ES-I3 (cell line): Measurements from ENCODE around the gene RIMS1.

Experiments used
- H3K36me3 ChIP-seq: 2 replicates; pipeline ENCODE4 v1.6.1; 2013; ENCODE audit warnings: mild to moderate bottlenecking, low read length, control low read depth, moderate library complexity; ENCODE audit not compliant: insufficient read depth
- H3K4me1 ChIP-seq: 2 replicates; pipeline ENCODE4 v1.6.1; 2013; ENCODE audit warnings: mild to moderate bottlenecking, control low read depth, low read length; ENCODE audit not compliant: insufficient read depth
- H3K9ac ChIP-seq: 2 replicates; pipeline ENCODE4 v1.6.1; 2013; ENCODE audit warnings: low read depth, mild to moderate bottlenecking, low read length, moderate library complexity
- H3K9me3 ChIP-seq: 2 replicates; pipeline ENCODE4 v1.6.1; 2013; ENCODE audit warnings: mild to moderate bottlenecking, low read length, moderate library complexity; ENCODE audit not compliant: control insufficient read depth, insufficient read depth

RIMS1 gene

DNA sequence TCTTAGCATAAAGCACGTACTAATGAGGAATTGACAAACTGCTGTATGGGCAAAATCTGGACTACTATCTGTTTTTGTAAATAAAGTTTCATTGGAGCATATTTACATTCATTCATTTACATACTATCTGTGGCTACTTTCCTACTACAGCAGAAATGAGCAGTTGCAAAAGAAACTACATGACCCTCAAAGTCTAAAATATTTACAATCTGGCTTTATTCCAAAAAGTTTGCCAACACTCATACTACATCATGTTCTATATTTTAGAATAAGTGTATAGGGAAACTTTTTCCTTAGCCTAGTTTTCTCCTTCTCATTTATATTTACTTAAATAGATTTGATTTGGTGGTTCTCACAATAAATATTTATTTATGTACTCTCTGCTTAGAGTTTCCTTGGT lies 208.2 kb downstream of the RIMS1 start:
- no peaks in the 10 kb centered on the region for H3K9me3 ChIP-seq
- H3K36me3 ChIP-seq, result no peaks in the 10 kb centered on the region
- no peaks in the 10 kb centered on the region for H3K4me1 ChIP-seq
- H3K9ac ChIP-seq, result no peak overlapping the region

DNA sequence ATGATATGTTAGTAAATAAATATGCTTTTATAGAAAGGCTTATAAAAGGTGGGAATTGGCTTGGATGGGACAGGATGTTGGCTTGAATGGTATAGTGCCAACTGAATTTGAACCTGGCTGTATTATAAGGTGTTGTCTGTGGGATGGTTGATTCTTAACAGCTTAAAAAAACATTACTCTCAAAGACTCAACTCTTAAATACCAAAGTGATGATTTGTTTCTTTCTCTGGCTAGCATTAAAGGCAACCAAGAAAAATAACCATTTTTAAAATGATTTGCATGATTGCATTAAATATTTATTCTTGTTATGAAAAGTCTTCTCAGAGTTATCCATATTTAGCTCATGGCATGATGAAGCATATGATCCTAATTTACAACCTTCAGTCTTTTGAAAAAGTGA lies 216.2 kb downstream of the RIMS1 start:
- Histone ChIP-seq H3K36me3 (no peaks in the 10 kb centered on the region), H3K9ac (no peak overlapping the region), H3K4me1 (no peaks in the 10 kb centered on the region), H3K9me3 (no peaks in the 10 kb centered on the region)

DNA sequence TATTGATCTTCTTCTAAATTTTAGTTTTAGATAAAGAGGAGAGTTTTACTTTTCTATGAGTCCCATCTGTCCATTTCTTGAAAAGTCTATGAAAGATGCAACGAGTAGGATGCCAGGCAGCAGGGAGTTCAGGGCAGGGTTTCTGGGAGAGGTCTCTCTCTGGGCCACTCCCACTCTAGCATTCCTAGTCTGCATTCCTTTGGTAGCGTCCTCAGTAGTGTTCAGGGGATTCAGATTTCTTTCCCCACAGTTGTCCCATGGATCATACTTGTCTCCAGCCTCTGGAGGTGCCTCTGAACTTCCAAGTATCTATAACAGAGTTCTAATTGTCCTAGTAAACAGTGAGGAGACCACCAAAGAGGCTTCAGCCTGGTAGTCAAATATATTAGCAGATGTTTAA lies 225.3 kb downstream of the RIMS1 start:
- Histone ChIP-seq H3K9ac (no peak overlapping the region), H3K9me3 (no peaks in the 10 kb centered on the region), H3K36me3 (no peaks in the 10 kb centered on the region), H3K4me1 (no peaks in the 10 kb centered on the region)

DNA sequence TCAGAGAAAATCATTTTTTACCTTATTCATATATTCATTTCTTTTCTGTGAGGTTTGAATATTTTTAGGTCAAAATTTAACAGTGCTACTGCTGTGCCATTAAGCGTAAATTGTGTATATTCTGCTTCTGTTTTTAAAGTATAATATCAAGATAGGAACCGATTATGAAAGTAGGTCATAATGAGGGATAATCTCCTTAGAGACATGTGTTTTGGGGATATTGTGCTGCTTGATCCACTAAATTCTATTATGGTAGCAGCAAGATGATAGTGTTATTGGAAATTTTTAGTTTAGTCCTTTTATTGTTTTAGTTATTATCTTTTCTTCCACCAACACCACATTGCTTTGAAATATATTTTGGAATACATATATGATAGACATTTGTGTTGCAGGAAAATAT lies 244.0 kb downstream of the RIMS1 start:
- Histone ChIP-seq H3K36me3 (no peaks in the 10 kb centered on the region), H3K9ac (no peak overlapping the region), H3K4me1 (no peaks in the 10 kb centered on the region), H3K9me3 (peaks cover 3% of the 10 kb centered on the region; the same call in 1 of the 2 replicates)

DNA sequence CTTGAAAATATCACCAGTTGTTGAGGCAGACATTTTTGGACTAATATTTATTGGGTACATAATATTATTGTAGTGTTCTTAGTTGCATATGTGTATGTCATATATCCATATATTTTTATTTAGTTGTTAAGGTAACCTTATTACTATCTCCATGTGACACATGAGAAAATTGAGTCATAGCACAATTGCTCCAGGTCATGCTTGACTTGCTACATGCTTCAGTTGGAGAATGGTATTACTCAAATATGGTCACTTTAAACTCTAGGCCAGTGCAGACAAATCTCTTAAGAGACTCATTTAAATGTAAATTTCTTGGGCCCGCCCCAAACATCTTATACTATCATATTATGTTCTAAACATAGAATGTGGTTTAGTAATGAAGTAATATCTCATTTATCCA lies 246.1 kb downstream of the RIMS1 start:
- H3K9ac ChIP-seq, result no peak overlapping the region
- H3K9me3 ChIP-seq, result no peaks in the 10 kb centered on the region
- H3K4me1 ChIP-seq, result no peaks in the 10 kb centered on the region
- no peaks in the 10 kb centered on the region for H3K36me3 ChIP-seq

DNA sequence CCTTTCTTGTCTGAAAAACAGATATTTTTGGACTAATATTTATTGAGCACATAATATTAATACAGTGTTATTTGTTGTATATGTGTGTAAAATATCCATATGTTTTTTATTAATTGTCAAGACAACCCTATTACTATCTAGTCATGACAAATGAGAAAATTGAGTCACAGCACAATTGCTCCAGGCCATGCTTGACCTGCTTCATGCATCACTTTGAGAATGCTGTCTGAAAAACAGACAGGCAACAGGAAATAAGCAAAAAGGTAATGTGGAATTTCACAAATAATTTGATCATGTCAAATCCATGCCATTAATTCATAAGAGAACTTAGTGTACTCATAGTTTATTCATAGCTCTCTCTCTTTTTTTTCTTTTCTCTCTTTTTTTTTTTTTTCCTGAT lies 246.5 kb downstream of the RIMS1 start:
- no peaks in the 10 kb centered on the region for H3K4me1 ChIP-seq
- H3K9me3 ChIP-seq, result no peaks in the 10 kb centered on the region
- no peak overlapping the region for H3K9ac ChIP-seq
- H3K36me3 ChIP-seq, result no peaks in the 10 kb centered on the region

DNA sequence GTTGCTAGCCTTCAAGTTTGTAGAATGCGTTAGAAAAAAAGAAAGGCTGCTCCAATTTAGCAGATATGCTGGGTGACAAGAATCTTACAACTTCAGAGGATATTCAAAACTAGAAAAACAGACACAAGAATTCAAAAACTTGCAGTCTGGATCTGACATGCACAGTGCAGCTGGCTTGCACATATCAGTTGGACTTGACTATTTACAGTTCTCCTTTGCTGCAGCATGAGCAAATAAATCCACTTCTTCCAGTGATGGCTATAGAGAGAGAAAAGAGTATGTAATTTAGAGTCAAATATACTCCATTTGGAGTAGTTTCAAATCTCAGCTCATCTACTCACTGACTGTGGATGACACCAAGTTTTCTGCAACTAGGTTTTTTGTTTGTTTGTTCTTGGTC lies 247.0 kb downstream of the RIMS1 start:
- no peaks in the 10 kb centered on the region for H3K4me1 ChIP-seq
- H3K9ac ChIP-seq, result no peak overlapping the region
- no peaks in the 10 kb centered on the region for H3K36me3 ChIP-seq
- H3K9me3 ChIP-seq, result no peaks in the 10 kb centered on the region

DNA sequence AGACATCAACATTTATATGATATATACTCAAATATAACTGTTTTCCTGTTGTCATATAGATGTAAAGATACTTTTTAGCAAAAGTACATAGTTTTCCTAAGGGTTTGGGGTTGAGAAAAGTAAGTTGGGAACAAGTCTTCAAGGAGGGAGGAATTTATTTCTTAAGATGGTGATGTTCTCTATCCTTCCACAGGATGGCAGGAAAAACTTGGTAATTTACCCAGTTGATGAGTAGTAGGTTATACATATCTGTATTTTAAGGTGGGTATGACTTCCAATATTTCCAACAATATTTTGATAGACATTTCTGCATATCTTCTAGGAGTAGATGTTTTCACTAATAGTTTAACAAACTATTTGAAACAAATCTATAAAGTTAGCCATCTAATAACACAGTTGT lies 254.4 kb downstream of the RIMS1 start:
- Histone ChIP-seq H3K9ac (no peak overlapping the region), H3K9me3 (no peaks in the 10 kb centered on the region), H3K4me1 (no peaks in the 10 kb centered on the region), H3K36me3 (no peaks in the 10 kb centered on the region)

DNA sequence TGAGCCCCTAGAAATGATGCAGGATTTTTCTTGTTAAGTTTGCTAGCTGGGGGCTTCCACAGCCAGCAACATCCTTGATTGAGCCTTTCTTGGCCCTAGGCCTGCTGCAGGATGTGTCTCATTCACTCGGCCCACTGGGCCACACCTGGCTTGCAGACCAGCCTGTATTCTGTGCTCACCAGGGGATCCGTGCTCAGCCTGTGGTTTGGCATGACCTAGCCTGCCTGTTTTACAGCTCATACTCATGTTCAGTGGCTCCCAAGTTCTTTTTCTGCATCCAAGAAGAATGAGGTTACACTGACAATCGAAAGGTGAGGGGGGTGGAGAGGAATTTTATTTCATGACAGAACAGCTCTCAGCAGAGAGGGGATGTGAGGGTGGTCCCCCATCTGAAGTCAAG lies 263.4 kb downstream of the RIMS1 start:
- H3K4me1 ChIP-seq, result no peaks in the 10 kb centered on the region

DNA sequence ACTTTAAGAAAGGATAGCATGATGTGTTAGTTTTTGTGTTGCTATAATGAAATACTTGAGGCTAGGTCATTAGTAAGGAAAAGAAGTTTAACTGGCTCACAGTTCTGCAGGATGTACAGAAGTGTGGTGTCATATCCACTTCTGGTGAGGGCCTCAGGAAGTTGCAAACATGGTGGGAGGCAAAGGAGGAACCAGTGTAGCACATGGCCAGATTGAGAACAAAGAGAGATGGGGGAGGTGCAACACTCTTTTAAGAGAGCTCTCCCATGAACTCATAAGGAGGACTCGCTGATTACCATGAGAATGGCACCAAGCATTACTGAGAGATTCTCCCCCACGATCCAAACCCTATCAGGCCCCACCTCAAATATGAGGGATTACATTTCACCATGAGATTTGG lies 265.4 kb downstream of the RIMS1 start:
- H3K9ac ChIP-seq, result no peak overlapping the region
- no peaks in the 10 kb centered on the region for H3K36me3 ChIP-seq
- H3K9me3 ChIP-seq, result peaks cover 6% of the 10 kb centered on the region
- no peaks in the 10 kb centered on the region for H3K4me1 ChIP-seq

More for the DNA sequence above, 263.4 kb downstream of the RIMS1 start:
- H3K36me3 ChIP-seq, result no peaks in the 10 kb centered on the region
- peaks cover 6% of the 10 kb centered on the region for H3K9me3 ChIP-seq
- H3K9ac ChIP-seq, result no peak overlapping the region

DNA sequence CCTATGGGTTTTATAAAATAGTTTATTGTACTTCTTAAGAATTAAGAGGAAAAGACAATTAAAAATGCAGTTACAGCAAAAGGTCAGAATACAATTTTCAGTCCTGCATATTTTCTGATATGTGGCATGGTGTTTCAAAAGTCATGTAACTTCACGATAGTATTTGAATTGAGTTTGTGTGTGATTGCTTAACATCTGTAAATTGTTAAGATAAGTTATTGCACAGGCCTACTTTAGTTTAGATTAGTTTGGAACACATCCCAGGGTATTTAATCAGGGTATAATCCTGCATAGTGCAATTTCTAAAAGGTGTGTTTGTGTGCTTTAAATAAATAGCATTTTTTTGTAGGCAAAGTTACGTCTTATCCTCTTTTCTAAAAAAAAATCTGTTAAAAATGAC lies 289.6 kb downstream of the RIMS1 start:
- Histone ChIP-seq H3K36me3 (no peaks in the 10 kb centered on the region), H3K9me3 (no peaks in the 10 kb centered on the region), H3K4me1 (no peaks in the 10 kb centered on the region), H3K9ac (no peak overlapping the region)

DNA sequence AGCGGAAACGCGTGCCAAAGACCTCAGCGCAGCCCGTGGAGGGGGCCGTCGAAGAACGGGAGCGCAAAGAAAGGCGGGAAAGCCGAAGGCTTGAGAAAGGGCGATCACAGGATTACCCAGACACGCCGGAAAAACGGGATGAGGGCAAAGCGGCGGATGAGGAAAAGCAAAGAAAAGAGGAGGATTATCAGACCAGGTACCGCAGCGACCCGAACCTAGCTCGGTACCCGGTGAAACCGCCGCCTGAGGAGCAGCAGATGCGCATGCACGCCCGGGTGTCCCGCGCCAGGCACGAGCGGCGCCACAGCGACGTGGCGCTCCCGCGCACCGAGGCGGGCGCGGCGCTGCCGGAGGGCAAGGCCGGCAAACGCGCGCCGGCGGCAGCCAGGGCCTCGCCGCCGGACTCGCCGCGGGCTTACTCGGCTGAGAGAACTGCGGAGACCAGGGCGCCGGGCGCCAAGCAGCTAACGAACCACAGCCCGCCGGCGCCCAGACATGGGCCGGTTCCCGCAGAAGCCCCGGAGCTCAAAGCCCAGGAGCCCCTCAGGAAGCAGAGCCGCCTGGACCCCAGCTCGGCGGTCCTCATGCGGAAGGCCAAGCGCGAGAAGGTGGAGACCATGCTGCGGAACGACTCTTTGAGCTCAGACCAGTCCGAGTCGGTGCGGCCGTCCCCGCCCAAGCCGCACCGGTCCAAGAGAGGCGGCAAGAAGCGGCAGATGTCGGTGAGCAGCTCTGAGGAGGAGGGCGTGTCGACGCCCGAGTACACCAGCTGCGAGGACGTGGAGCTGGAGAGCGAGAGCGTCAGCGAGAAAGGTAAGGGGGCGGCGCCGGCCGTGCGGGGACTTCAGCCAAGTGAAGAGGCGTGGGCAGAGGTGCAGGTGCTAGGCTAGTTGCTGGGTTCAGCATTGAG lies 296.2 kb downstream of the RIMS1 start:
- Histone ChIP-seq H3K9ac (peak overlapping the region; percentile 72), H3K9me3 (no peaks in the 10 kb centered on the region), H3K36me3 (no peaks in the 10 kb centered on the region), H3K4me1 (no peaks in the 10 kb centered on the region)

DNA sequence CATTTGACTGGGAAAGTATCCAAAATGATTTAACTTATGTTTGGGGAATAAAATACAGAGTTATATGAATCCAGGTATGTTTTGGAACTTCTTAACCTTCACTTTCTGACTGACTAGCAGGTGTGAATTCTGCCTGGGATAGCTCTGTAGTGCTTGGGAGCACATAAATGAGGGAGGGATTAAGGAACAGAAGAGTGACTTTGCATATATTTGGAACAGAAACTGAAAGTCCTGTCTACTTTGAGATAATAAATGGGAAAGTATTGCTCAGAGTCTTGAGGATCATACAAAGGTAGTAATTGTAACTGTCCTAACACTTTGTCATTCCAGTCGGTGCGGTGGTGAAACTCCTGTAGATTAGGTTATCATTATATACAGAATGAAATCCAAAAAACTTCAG lies 317.6 kb downstream of the RIMS1 start:
- H3K4me1 ChIP-seq, result no peaks in the 10 kb centered on the region; the same call in 1 of the 2 replicates
- H3K9me3 ChIP-seq, result no peaks in the 10 kb centered on the region
- no peaks in the 10 kb centered on the region for H3K36me3 ChIP-seq
- no peak overlapping the region for H3K9ac ChIP-seq

DNA sequence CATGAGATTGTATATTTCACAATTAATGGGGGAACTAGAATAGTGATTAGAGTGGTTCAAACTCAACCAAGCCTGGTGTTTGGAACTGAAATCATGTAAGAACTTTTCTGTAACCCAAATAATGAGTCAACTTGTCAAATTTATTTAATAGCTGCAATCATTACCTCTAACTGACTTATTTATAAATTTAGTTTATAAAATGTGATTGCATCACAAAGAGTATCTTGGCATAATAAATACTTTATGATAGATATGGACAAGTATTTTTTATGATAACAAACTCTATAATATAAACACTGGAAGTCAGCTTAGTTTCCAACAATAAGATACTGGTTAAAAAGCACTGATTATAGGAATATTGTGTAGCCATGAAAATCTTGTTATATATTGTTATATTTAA lies 319.1 kb downstream of the RIMS1 start:
- Histone ChIP-seq H3K4me1 (no peaks in the 10 kb centered on the region; the same call in 1 of the 2 replicates), H3K9me3 (no peaks in the 10 kb centered on the region), H3K9ac (no peak overlapping the region), H3K36me3 (no peaks in the 10 kb centered on the region)

DNA sequence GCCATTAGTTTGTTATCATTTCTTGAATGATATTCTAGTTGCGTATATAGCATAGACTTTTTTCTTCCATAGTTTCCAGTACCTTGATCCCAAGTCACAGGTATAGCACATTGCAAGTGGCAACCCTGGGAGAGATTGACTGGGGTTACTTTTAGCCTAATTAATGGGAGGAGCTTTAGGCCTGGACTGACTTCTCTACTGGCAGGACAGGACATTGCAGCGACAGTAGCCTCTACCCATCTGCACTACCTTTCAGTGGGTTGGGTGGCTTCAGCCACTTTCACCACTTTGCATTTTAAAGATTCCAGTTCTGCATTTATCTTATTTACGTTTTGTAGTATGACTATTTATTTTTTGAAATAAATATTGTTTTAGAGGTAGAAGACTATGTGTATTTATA lies 320.3 kb downstream of the RIMS1 start:
- Histone ChIP-seq H3K9ac (no peak overlapping the region), H3K9me3 (no peaks in the 10 kb centered on the region), H3K36me3 (no peaks in the 10 kb centered on the region), H3K4me1 (no peaks in the 10 kb centered on the region; the same call in 1 of the 2 replicates)
